Daoy (cell line): ENCODE data around the gene TMIE. TPM values are rescaled to one million over a fixed set of nuclear protein-coding genes. Genes with fewer than 3 reads are reported as not detected.

Experiments
- total RNA-seq: library from RNA; depleted of rRNA; stranded (reverse); fragments of >200 nt; shearing (Covaris generic); gene quantifications from 2 replicates; pipeline ENCODE4 v1.2.3, GENCODE V29; 2014; rRNA removed

The TMIE gene
- total RNA-seq, 1 experiment from 2014 or later: not detected

Other genes starting within 250 kb of the TMIE start
- gene LTF, start 236.5 kb upstream of the TMIE start, total RNA-seq: not detected in 2 replicates
- gene RTP3, start 203.4 kb upstream of the TMIE start, total RNA-seq: not detected in 2 replicates
- gene LRRC2, start 135.1 kb upstream of the TMIE start, total RNA-seq: 0.36 and 0.40 TPM in 2 replicates
- not detected in 2 replicates for gene FAM240A, start 88.9 kb upstream of the TMIE start, total RNA-seq
- gene ALS2CL, start 7.7 kb upstream of the TMIE start, total RNA-seq: 0.74 and 0.86 TPM in 2 replicates
- gene PRSS50, start 16.5 kb downstream of the TMIE start, total RNA-seq: not detected in 2 replicates
- not detected in 2 replicates for gene MYL3, start 162.1 kb downstream of the TMIE start, total RNA-seq
- gene PTH1R, start 176.3 kb downstream of the TMIE start, total RNA-seq: not detected in 2 replicates